Measurements from ENCODE around the gene COL5A1. TPM values are rescaled to one million over a fixed set of nuclear protein-coding genes. Genes with fewer than 3 reads are reported as not detected.

Gene COL5A1
- total RNA-seq, 4 donors from 2014 or later = 8.4 to 14.7 (median 11.3) TPM

- TF ChIP-seq, protein P1, sequence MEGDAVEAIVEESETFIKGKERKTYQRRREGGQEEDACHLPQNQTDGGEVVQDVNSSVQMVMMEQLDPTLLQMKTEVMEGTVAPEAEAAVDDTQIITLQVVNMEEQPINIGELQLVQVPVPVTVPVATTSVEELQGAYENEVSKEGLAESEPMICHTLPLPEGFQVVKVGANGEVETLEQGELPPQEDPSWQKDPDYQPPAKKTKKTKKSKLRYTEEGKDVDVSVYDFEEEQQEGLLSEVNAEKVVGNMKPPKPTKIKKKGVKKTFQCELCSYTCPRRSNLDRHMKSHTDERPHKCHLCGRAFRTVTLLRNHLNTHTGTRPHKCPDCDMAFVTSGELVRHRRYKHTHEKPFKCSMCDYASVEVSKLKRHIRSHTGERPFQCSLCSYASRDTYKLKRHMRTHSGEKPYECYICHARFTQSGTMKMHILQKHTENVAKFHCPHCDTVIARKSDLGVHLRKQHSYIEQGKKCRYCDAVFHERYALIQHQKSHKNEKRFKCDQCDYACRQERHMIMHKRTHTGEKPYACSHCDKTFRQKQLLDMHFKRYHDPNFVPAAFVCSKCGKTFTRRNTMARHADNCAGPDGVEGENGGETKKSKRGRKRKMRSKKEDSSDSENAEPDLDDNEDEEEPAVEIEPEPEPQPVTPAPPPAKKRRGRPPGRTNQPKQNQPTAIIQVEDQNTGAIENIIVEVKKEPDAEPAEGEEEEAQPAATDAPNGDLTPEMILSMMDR (IDR thresholded peaks at IDR 0.05) = no peak
- no peak for TF ChIP-seq POLR2A (IDR thresholded peaks at IDR 0.05)
- WGBS, 2 donors = 97% methylated on average over 6 of the region's 6 CpGs
- H3K4me3 ChIP-seq (ENCODE audit: low read depth, poor library complexity, severe bottlenecking) = no peak overlapping the region
- intact Hi-C loops (cut with DNase I; ENCODE audit: low total_unique reads) = no loop called here
- DNase-seq (ENCODE audit: low spot score in 2 of 2) = no peak
Observed at GRCh38 chr9:134692573-134692860, 50.9 kb downstream of the COL5A1 start.

DNA sequence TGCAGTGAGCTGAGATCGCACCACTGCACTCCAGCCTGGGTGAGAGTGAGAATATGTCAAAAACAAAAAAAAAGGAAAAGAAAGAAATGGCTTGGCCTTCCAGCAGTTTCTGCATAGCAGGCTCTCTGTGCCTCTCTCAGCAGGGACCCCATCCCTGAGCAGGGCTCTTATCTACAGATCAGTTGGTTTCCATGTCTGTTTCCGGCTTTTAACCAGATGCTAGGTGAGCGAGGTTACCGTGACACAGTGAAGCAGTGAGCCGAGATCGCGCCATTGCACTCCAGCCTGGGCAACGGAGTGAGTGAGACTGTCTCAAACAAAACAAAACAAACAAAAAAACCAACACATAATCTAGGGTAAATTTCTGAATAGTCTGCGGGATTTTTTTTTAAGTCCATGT is 51.4 kb downstream of the COL5A1 start:
- TF ChIP-seq, protein P1 (IDR thresholded peaks at IDR 0.05) = no peak
- no peak for TF ChIP-seq POLR2A (IDR thresholded peaks at IDR 0.05)
- intact Hi-C loops (cut with DNase I; ENCODE audit: low total_unique reads) = no loop called here
- no peak for DNase-seq (ENCODE audit: low spot score in 2 of 2)
- WGBS, 2 donors = 81 to 86% methylated on average over 9 of the region's 9 CpGs
- no peak overlapping the region for H3K4me3 ChIP-seq (ENCODE audit: low read depth, poor library complexity, severe bottlenecking)

DNA sequence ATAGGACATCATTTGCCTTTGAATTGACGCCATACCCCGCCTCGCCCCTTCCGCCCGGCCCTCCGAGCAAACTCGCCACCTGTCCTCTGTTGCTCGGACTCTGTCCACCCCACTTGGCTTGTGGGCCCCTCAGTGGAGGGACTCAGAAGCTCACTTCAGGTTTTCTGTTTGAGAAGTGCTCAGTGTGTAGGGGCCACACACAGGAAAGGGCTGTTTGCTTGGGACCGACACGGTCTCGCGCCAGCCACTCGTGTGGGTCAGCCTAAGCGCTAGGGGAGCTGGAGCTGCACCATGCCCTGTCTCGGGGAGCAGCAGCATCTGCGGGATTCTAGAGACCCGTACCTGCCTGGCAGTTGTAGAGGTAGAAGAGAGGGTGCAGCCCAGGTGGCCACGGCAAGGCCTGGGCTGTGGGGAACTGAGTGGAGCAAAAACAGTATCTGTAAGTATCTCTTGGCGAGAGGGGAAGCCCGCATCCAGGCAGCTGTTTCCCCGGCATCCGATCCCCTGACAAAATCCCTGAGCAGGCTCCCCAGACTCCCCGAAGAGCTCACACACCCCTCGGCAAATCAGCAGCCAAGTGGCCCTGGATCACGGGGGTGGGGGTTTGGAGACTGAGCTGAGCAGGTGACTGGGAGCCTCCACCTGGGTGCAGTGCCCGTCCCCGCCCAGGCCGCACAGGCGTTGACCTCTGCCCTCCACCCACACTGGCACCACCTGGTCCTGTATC is 52.2 kb downstream of the COL5A1 start:
- no peak for DNase-seq (ENCODE audit: low spot score in 2 of 2)
- intact Hi-C loops (cut with DNase I; ENCODE audit: low total_unique reads) = no loop called here
- no peak for TF ChIP-seq POLR2A (IDR thresholded peaks at IDR 0.05)
- TF ChIP-seq, protein P1 (IDR thresholded peaks at IDR 0.05) = no peak
- WGBS, 2 donors = 87 to 89% methylated on average over 23 to 26 of the region's 29 CpGs
- H3K4me3 ChIP-seq (ENCODE audit: low read depth, poor library complexity, severe bottlenecking) = no peak overlapping the region

GRCh38 chr9:134694368-134694665 is 52.7 kb downstream of the COL5A1 start:
- H3K4me3 ChIP-seq (ENCODE audit: low read depth, poor library complexity, severe bottlenecking) = no peak overlapping the region
- intact Hi-C loops (cut with DNase I; ENCODE audit: low total_unique reads) = no loop called here
- no peak for DNase-seq (ENCODE audit: low spot score in 2 of 2)
- TF ChIP-seq, protein P1 (IDR thresholded peaks at IDR 0.05) = no peak
- TF ChIP-seq POLR2A (IDR thresholded peaks at IDR 0.05) = no peak
- WGBS, 2 donors = 78 to 84% methylated on average over 5 to 6 of the region's 6 CpGs

- H3K4me3 ChIP-seq (ENCODE audit: low read depth, poor library complexity, severe bottlenecking) = no peak overlapping the region
- 89 to 92% methylated on average over 12 of the region's 12 CpGs for WGBS, 2 donors
- intact Hi-C loops (cut with DNase I; ENCODE audit: low total_unique reads) = no loop called here
- DNase-seq (ENCODE audit: low spot score in 2 of 2) = no peak
- no peak for TF ChIP-seq POLR2A (IDR thresholded peaks at IDR 0.05)
- TF ChIP-seq, protein P1 (IDR thresholded peaks at IDR 0.05) = no peak
Observed at GRCh38 chr9:134694714-134695113, 53.1 kb downstream of the COL5A1 start.

DNA sequence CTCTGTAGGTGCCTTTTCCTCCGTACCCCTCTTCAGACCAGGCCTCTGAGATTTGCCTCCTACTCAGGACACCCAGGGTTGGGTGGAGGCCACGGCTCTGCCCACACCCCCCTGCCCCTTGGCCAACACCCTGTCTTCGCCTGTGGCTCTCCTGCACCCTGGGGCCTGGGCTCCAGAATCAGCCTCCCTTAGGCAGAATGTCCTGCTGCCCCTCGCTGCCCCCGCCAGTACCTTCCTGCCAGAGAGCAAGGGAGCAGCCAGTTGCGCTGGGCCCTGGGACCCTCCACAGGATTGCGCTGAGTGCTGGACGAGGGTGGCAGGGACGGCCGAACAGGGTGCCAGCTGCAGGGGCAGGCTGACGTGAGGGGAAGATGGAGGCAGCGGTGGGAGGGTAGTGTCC is 53.5 kb downstream of the COL5A1 start:
- intact Hi-C loops (cut with DNase I; ENCODE audit: low total_unique reads) = no loop called here
- WGBS, 2 donors = 89 to 90% methylated on average over 10 to 12 of the region's 12 CpGs

More for the DNA sequence above, 53.5 kb downstream of the COL5A1 start:
- DNase-seq (ENCODE audit: low spot score in 2 of 2) = no peak
- no peak overlapping the region for H3K4me3 ChIP-seq (ENCODE audit: low read depth, poor library complexity, severe bottlenecking)
- TF ChIP-seq, protein P1 (IDR thresholded peaks at IDR 0.05) = no peak
- no peak for TF ChIP-seq POLR2A (IDR thresholded peaks at IDR 0.05)
